ENCODE data around the gene PNKP. TPM values are rescaled to one million over a fixed set of nuclear protein-coding genes. Genes with fewer than 3 reads are reported as not detected.

The PNKP gene
- total RNA-seq, 2 experiments from 2014 or later, result 78.9 to 143 TPM

DNA sequence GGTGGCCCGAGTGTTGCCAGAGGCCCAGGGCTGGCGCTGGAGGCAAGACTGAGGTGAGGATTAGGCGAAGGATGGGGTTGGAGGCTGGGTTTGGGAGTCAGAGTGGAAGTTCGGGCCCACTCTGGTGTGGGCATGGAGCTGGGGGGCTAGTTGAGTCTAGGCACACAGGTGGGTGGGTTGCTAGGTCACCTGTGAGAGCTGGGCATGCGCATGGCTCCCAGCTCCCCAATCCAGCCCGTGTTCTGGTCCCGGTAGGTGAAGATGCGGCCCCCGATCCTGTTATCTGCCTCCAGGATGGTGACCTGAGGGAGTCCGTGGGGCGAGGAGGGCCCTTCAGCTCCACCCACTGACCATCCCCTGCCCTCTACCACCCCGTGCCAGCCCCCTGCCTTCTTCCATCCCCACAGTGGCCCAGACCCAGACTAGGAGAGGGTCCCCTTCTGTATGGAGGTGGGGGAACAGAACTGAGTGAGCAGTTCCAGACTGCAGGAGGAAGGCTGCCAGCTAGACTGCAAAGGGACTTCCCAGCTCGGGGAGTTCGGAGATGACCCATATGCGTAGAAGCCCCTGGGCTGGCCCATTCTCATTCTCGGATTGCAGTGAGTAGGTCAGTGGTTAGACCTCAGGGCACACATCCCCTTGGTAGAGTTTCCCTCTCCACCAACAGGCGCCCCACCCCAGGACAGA lies 27.6 kb upstream of the PNKP start:
- H3K27ac Mint-ChIP-seq, result no peak overlapping the region
- no peaks in the 10 kb centered on the region for H3K27me3 Mint-ChIP-seq
- H3K4me1 Mint-ChIP-seq, result peaks cover 26% of the 10 kb centered on the region
- H3K9me3 Mint-ChIP-seq, result no peaks in the 10 kb centered on the region
- H3K4me3 Mint-ChIP-seq, result no peak overlapping the region
- peaks cover 2% of the 10 kb centered on the region for H3K36me3 Mint-ChIP-seq
- DNase-seq, result no peak

DNA sequence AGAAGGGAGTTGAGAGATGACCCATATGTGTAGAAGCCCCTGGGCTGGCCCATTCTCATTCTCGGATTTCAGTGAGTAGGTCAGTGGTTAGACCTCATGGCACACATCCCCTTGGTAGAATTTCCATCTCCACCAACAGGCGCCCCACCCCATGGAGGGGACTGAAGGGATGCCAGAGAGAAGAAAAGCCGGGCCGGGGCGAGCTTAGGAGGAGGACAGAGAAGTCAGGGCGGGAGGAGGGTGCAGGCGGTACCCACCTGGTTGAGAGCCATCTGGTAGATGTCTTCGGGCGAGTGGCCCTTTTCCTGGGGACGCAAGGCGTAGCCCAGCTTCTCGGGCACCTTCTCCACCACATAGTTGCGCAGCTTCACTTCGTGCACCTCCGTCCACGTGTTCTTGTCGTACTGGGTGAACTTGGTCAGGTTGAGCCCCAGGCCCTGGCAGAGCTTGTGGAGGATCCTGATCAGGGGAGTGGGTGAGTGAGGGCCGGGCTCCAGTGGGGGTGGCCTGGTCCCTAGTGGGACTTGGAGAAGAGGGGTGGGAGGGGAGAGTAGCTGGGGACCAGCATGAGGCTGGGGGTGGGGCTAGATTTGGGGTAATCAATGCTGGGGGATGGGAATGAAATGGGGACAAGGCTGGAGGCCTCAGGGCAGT lies 26.8 kb upstream of the PNKP start:
- H3K27ac Mint-ChIP-seq, result no peak overlapping the region
- peaks cover 26% of the 10 kb centered on the region for H3K4me1 Mint-ChIP-seq
- no peak overlapping the region for H3K4me3 Mint-ChIP-seq
- peaks cover 2% of the 10 kb centered on the region for H3K9me3 Mint-ChIP-seq
- peaks cover 7% of the 10 kb centered on the region for H3K36me3 Mint-ChIP-seq
- no peak for DNase-seq
- no peaks in the 10 kb centered on the region for H3K27me3 Mint-ChIP-seq

DNA sequence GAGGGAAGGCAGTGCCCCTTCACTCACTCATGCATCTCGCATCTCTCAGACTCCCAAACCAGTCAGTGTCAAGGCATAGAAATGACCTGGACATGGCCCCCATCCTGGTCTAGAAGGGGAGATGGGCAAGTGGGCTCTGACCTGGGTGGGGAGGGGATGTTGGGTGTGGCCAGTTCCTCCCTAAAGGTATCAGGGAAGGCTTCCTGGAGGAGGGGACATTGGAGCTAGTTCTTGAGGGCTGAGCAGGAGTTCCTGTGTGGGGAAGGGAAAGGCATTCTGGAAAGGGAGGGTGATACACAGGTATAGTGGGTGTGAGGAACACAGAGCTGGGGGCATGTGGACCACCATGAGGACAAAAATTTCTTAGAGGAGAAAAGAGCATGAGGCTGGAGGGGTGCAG lies 25.3 kb upstream of the PNKP start:
- peaks cover 10% of the 10 kb centered on the region for H3K36me3 Mint-ChIP-seq
- no peaks in the 10 kb centered on the region for H3K27me3 Mint-ChIP-seq
- peaks cover 23% of the 10 kb centered on the region for H3K4me1 Mint-ChIP-seq
- peaks cover 2% of the 10 kb centered on the region for H3K9me3 Mint-ChIP-seq
- H3K4me3 Mint-ChIP-seq, result no peak overlapping the region
- no peak for DNase-seq
- no peak overlapping the region for H3K27ac Mint-ChIP-seq

DNA sequence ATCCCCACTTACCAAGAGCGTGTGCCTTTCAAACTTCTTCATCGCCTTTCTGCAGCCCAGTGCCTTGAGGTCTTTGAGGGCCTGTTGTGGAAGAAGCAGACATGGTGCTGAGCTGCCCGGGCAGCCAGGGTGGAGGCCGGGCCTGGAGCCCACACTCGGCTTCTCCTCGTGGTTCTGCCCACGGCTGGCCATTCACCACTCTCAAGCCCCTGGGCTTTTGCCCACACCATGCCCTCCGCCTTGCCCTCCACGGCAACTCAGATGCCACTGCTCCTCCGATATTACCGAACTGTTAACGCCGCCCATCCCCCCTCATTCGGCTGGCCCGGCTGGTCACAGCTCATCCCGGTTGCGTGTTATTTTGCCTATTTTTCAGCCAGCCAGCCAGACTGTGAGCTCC lies 24.0 kb upstream of the PNKP start:
- Mint-ChIP-seq H3K27me3 (no peaks in the 10 kb centered on the region), H3K9me3 (peaks cover 2% of the 10 kb centered on the region), H3K4me3 (no peak overlapping the region), H3K36me3 (peaks cover 10% of the 10 kb centered on the region), H3K4me1 (peaks cover 11% of the 10 kb centered on the region), H3K27ac (no peak overlapping the region)
- DNase-seq, result no peak

DNA sequence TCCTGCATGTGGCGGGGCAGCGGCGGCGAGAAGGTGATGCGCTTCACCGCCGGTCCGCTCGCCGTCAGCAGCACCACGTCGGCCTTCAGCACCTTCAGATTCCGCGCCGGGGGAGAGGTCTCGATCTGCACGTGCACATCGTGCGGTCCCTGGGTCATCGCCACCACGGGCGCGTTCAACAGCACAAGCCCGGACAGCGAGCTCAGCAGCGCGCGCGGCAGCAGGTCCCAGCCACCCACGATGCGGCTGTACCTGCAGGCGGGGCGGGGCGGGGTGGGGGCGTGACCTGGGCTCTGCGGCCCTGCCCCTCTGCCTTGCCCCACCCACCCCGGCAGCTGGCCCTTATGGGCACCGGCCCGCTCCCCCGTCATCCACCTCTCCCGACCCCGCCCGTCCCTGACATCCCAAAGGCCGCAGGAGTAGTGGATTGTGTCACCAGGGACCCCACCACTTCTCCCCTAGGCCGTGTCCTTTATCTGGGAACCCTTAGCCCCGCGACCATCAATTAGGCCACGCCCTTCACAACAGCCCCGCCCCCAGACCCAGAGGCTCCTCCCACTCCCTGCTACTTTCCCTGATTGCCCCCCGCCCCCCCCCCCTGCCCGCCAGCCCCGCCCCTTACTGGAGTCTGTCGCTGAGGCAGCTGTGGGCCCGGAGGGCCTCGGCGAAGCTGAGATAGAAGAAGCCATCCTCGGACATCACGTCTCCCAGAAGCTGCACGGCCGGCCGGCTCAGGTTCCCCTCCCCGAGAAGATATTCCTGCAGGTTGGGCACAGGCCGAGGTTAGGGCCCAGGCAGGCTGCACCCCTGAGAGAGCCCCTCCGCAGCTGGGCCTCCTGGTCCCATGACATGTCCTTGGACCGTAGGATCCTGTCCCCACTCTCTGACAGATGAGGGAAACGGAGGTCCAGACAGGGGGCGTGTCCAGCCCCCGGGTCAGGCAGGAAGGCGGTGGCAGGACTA lies 23.3 kb upstream of the PNKP start:
- H3K36me3 Mint-ChIP-seq, result peaks cover 10% of the 10 kb centered on the region
- DNase-seq, result peak; percentile 57
- H3K27me3 Mint-ChIP-seq, result no peaks in the 10 kb centered on the region
- no peak overlapping the region for H3K27ac Mint-ChIP-seq
- H3K9me3 Mint-ChIP-seq, result peaks cover 2% of the 10 kb centered on the region
- H3K4me1 Mint-ChIP-seq, result peaks cover 6% of the 10 kb centered on the region
- peak overlapping the region; percentile 57 for H3K4me3 Mint-ChIP-seq

DNA sequence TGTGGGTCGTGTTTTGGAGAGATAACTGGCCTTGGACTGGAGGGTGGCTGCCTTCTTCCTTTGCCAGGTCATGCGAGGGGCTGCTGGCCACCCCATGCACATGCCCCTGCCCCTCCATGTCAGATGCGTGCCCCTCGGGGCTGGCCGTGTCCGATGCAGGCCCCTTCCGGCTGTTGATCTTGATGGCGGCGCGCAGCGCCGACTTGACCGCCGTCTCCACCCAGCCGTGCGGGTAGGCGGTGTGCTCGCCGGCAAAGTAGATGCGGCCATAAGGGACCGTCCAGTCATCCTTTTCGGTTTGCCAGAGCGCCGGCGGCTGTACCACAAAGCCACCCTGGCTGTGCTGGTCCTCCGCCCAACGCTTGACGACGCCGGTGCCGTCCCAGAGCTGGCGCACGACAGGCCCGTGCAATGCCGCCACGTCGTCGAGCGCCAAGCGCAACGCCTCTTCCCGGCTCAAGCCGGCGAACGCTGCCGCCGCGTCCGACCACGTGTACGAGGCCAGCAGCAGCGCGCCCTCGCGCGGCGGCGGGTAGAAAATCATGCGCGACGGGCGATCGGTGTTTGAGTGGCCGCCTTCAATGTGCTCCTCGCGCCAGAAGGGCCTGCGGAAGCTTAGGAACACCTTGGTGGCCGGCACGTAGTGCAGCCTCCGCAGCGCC lies 22.4 kb upstream of the PNKP start:
- H3K27me3 Mint-ChIP-seq, result no peaks in the 10 kb centered on the region
- H3K36me3 Mint-ChIP-seq, result peaks cover 12% of the 10 kb centered on the region
- peak overlapping the region; percentile 57 for H3K4me3 Mint-ChIP-seq
- H3K4me1 Mint-ChIP-seq, result peaks cover 2% of the 10 kb centered on the region
- DNase-seq, result peak; percentile 84
- H3K27ac Mint-ChIP-seq, result no peak overlapping the region
- H3K9me3 Mint-ChIP-seq, result peaks cover 2% of the 10 kb centered on the region

DNA sequence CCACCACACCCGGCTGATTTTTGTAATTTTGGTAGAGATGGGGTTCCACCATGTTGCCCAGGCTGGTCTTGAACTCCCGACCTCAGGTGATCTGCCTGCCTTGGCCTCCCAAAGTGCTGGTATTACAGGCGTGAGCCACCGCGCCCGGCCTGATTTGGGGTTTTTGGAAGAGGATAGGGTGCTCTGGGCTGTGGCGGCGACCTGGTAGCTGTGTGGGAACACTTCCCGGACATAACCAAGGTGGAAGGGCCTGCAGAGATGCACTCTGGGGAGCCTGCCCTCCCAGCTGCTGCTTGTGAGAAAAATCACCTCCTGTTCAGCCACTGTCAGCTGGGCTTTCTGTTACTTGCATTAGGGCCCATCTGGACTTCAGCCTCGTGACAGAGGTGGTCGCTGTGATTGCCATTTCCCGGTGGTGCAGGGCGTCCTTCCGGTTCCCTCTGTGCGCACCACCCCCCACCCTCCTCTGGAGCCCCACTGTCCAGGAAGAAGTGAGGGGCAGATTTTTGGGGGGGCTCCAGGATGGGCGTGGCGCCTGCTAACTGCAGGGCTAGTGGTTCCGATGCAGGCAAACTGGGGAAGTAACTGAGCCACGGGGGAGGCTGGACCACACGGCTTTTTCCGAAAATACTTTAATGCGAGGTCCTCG lies 21.8 kb upstream of the PNKP start:
- H3K9me3 Mint-ChIP-seq, result peaks cover 2% of the 10 kb centered on the region
- H3K27me3 Mint-ChIP-seq, result no peaks in the 10 kb centered on the region
- H3K4me1 Mint-ChIP-seq, result peaks cover 2% of the 10 kb centered on the region
- H3K27ac Mint-ChIP-seq, result no peak overlapping the region
- H3K4me3 Mint-ChIP-seq, result no peak overlapping the region
- DNase-seq, result no peak
- H3K36me3 Mint-ChIP-seq, result peaks cover 12% of the 10 kb centered on the region

DNA sequence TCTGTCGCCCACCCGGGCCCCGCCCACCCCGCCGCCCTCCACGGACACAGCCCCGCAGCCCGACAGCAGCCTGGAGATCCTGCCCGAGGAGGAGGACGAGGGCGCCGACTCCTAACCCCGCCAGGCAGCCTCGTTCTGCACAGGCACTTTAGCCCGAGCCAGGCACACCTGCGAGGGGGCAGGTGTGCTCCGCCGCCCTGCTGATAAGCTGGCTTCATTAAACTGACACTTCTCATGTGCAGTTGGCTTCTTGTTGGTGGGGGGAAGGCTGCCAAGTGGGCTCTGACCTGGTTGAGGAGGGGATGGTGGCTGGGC lies 21.1 kb upstream of the PNKP start:
- no peak for DNase-seq
- no peak overlapping the region for H3K4me3 Mint-ChIP-seq
- peaks cover 2% of the 10 kb centered on the region for H3K9me3 Mint-ChIP-seq
- H3K36me3 Mint-ChIP-seq, result peaks cover 15% of the 10 kb centered on the region
- no peak overlapping the region for H3K27ac Mint-ChIP-seq
- H3K4me1 Mint-ChIP-seq, result peaks cover 2% of the 10 kb centered on the region
- H3K27me3 Mint-ChIP-seq, result no peaks in the 10 kb centered on the region

DNA sequence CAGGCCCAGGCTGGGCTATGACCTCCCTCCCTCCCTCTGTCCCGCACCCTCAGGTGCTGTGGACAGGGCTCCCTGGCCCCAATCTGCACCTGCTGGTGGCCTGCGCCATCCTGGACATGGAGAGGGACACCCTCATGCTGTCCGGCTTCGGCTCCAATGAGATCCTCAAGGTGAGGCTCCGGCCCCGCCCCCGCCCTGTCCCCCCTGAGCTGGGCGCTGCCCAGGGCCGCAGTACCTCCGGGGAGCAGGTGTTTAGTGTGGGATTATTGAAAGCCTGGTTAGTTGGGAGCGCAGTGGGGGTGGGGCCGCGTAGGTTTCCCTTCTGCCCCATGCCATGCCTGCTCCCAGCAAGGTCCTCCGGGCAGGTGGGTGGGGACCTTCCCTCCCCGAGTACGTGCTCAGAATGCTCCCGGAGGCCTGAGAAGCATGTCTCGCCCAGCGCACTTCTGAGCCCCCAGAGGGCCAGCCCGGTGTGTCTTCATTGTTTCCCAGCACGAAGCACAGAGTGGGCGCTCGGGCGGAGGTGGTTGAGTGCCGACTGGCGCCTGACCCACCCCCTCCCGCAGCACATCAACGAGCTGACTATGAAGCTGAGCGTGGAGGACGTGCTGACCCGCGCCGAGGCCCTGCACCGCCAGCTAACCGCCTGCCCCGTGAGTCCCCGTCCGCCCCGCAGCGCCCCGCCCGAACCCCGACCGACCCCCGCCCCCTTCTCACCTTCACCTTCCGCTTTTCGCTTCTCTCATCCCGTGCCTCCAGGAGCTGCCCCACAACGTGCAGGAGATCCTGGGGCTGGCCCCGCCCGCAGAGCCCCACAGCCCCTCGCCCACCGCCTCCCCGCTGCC lies 20.5 kb upstream of the PNKP start:
- H3K9me3 Mint-ChIP-seq, result peaks cover 2% of the 10 kb centered on the region
- no peaks in the 10 kb centered on the region for H3K27me3 Mint-ChIP-seq
- H3K4me3 Mint-ChIP-seq, result no peak overlapping the region

DNA sequence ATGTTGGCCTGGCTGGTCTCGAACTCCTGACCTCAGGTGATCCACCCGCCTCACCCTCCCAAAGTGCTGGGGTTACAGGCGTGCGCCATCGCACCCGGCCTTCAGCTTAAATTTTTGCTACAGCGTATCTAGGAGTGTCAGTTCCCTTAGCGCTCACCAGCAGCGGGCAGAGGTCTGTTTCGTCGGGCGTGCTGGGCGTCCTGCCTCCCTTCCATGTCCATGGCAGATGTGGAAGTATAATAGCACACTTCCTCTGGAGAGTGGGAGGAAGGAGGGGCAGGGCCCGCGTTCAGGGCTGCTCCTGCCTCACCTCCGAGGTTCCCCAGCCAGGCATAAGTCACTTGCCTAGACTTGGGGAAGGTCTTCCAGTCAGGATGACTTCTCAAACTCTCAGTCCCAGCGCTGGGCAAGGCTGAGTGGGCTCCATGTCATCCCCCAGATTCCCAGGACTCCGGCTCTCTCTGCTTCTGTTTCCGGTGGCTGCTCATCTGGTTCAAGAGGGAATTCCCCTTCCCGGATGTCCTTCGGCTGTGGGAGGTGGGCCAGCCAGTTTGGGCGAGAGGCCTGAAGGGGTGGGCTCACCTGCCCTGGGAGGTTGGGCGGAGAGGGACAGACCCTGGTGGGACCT lies 19.8 kb upstream of the PNKP start:
- Mint-ChIP-seq H3K9me3 (peaks cover 2% of the 10 kb centered on the region), H3K4me3 (no peak overlapping the region), H3K27me3 (no peaks in the 10 kb centered on the region), H3K4me1 (peaks cover 2% of the 10 kb centered on the region), H3K36me3 (peaks cover 19% of the 10 kb centered on the region), H3K27ac (no peak overlapping the region)
- no peak for DNase-seq

More for the DNA sequence above, 20.5 kb upstream of the PNKP start:
- H3K36me3 Mint-ChIP-seq, result peaks cover 19% of the 10 kb centered on the region
- no peak overlapping the region for H3K27ac Mint-ChIP-seq
- DNase-seq, result no peak
- H3K4me1 Mint-ChIP-seq, result peaks cover 2% of the 10 kb centered on the region

DNA sequence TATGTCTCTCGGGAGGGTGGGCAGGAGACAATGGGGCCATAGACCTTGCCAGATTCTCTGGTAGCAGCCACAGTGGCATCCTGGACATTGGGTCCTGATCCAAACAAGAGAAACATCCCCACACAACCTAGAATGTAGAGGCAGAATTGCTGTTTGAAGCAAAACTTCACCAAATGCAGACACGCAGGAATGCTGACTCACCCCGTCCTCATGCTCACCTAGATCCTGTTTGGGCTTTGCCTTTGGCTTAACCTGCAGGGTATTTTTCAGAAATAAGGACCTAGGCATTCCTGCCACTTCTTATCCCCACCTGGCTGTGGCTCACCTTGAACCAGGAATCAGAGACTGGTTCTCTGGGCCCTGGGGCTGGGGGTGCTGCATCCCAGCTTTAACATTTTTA lies 17.4 kb upstream of the PNKP start:
- Mint-ChIP-seq H3K4me1 (peaks cover 2% of the 10 kb centered on the region), H3K36me3 (peaks cover 27% of the 10 kb centered on the region), H3K9me3 (peaks cover 2% of the 10 kb centered on the region), H3K4me3 (no peak overlapping the region), H3K27me3 (no peaks in the 10 kb centered on the region), H3K27ac (no peak overlapping the region)
- DNase-seq, result no peak

DNA sequence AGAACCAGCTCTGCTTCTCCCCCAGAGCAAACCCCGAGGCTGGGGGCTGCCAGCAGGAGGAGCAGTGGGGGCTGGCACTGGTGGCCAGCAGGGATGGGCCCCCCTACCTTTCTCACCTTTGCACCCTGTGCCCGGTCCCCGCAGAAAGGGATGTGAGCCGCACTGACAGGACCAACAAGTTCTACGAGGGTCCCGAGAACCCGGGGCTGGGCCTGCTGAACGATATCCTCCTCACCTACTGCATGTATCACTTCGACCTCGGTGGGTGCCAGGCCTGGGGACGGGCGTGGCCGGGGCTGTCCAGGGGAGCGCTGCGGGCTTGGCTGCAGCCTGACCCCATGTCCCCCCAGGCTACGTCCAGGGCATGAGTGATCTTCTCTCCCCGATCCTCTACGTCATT lies 16.7 kb upstream of the PNKP start:
- no peak overlapping the region for H3K27ac Mint-ChIP-seq
- H3K9me3 Mint-ChIP-seq, result no peaks in the 10 kb centered on the region
- peaks cover 26% of the 10 kb centered on the region for H3K36me3 Mint-ChIP-seq
- H3K4me3 Mint-ChIP-seq, result no peak overlapping the region
- H3K27me3 Mint-ChIP-seq, result no peaks in the 10 kb centered on the region
- DNase-seq, result no peak
- peaks cover 5% of the 10 kb centered on the region for H3K4me1 Mint-ChIP-seq

DNA sequence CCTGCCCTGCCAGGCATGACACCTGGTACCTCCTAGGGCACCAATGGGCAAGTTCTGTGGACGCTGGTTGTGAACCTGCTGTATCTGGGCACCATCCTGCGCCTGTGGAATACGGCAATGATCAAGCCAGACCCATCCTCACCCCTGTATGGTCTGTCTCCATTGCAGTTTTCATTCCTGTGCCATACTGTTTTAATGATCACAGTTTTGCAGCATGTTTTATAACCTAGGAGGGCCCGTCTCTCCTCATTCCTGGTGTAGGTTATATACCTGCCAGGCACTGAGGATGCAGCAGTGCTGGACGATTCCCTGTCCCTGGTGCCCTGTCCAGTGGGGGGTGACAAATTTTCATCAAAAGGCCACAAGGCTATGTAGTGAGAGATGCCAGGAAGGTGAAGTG lies 15.7 kb upstream of the PNKP start:
- Mint-ChIP-seq H3K27me3 (no peaks in the 10 kb centered on the region), H3K36me3 (peaks cover 28% of the 10 kb centered on the region), H3K4me1 (peaks cover 14% of the 10 kb centered on the region), H3K9me3 (no peaks in the 10 kb centered on the region), H3K27ac (no peak overlapping the region), H3K4me3 (no peak overlapping the region)
- no peak for DNase-seq
